GM12878 (cell line): ENCODE data around the gene PSAPL1. TPM values are rescaled to one million over a fixed set of nuclear protein-coding genes. Genes with fewer than 3 reads are reported as not detected.

Experiments
- ATAC-seq: fragments of 200-7000 bp; cut with Tn5 transposase; 3 replicates; pipeline ENCODE4 v1.9.1; 2020; ENCODE audit warnings: mild to moderate bottlenecking, moderate library complexity
- BruUV-seq: library from RNA; stranded (reverse); fragments of 400-500 nt; replicated peaks from 2 replicates; lab custom pipeline; 2021; lab: Mats Ljungman, UMichigan
- CTCF ChIA-PET: fragments of 300-600 bp; sonication (Branson Sonifier 250); formaldehyde crosslinking; extraction: SDS; loops from one replicate; lab custom pipeline; 2021; ENCODE audit warnings: inconsistent platforms; lab: Yijun Ruan, JAX
- POLR2A ChIA-PET: fragments of 350-600 bp; formaldehyde crosslinking; extraction: SDS; loops from one replicate; lab custom pipeline; 2021; ENCODE audit warnings: inconsistent platforms; lab: Charles Lee
- RAD21 ChIA-PET: fragments of 300-600 bp; sonication (Branson Sonifier 250); formaldehyde crosslinking; loops from one replicate; lab custom pipeline; 2023; ENCODE audit warnings: antibody characterized with exemption; ENCODE audit not compliant: unreplicated experiment; lab: Charles Lee
- SMC1A ChIA-PET: fragments of 300-600 bp; sonication (Branson Sonifier 250); formaldehyde crosslinking; loops from one replicate; lab custom pipeline; 2023; ENCODE audit not compliant: unreplicated experiment, uncharacterized antibody; lab: Charles Lee
- DNase-seq: peaks from one replicate; pipeline ENCODE4 v3.0.0-alpha.2; 2011; ENCODE audit warnings: low read depth, low spot score
- FAIRE-seq: peaks from 3 replicates; lab custom pipeline; 2011; peaks lifted over from hg19 to GRCh38; lab: Jason Lieb, UNC
- H2AFZ ChIP-seq: 2 replicates; pipeline ENCODE4 v1.6.0; 2011; ENCODE audit warnings: low read depth, low read length, control low read depth; ENCODE audit not compliant: control insufficient read depth
- H3K27ac ChIP-seq: 2 replicates; pipeline ENCODE4 v1.5.1; 2011; ENCODE audit warnings: control low read depth; ENCODE audit not compliant: control insufficient read depth, insufficient read depth
- H3K27me3 ChIP-seq, 2 experiments: replicated peaks in 1 of 2; 2 replicates each; pipeline versions ENCODE4 v1.6.0 to v1.6.1; 2011; ENCODE audit warnings: low read length in 1 of 2; ENCODE audit not compliant: control insufficient read depth in 2 of 2, insufficient read depth in 2 of 2
- H3K36me3 ChIP-seq, 2 experiments: 2 replicates each; pipeline ENCODE4 v1.5.1; 2011; ENCODE audit warnings: low read length in 1 of 2; ENCODE audit not compliant: control insufficient read depth in 2 of 2, insufficient read depth in 2 of 2
- H3K4me1 ChIP-seq: 2 replicates; pipeline ENCODE4 v1.6.1; 2011; ENCODE audit warnings: mild to moderate bottlenecking, low read length, moderate library complexity, mixed read lengths; ENCODE audit not compliant: control insufficient read depth, insufficient read depth
- H3K4me2 ChIP-seq: 2 replicates; pipeline ENCODE4 v1.6.0; 2011; ENCODE audit warnings: control low read depth; ENCODE audit not compliant: control insufficient read depth, insufficient read depth
- H3K4me3 ChIP-seq: fragments of 200-600 bp; sonication (generic); 2 replicates; pipeline ENCODE4 v1.5.1; 2016
- H3K79me2 ChIP-seq: 2 replicates; pipeline ENCODE4 v1.6.0; 2011; ENCODE audit warnings: low read length; ENCODE audit not compliant: control insufficient read depth, insufficient read depth
- H3K9ac ChIP-seq: 2 replicates; pipeline ENCODE4 v1.8.0; 2011; ENCODE audit warnings: low read length, control low read depth, mixed read lengths; ENCODE audit not compliant: control insufficient read depth, insufficient read depth
- H3K9me3 ChIP-seq: replicated peaks from 3 replicates; pipeline ENCODE4 v1.5.1; 2011; ENCODE audit warnings: mild to moderate bottlenecking, low read length; ENCODE audit not compliant: control insufficient read depth, insufficient read depth
- H4K20me1 ChIP-seq: 2 replicates; pipeline ENCODE4 v1.6.0; 2011; ENCODE audit not compliant: control insufficient read depth, insufficient read depth
- CHD2 ChIP-seq: IDR thresholded peaks from 2 replicates; pipeline ENCODE4 v1.6.1; 2011; ENCODE audit warnings: low read depth, low read length, improper control_type of control experiment, borderline replicate concordance
- DPF2 ChIP-seq: fragments of 450-650 bp; IDR thresholded peaks from 2 replicates; pipeline ENCODE4 v1.6.1; 2017; ENCODE audit warnings: mild to moderate bottlenecking
- MXI1 ChIP-seq: fragments of 150-350 bp; IDR thresholded peaks from 2 replicates; pipeline ENCODE4 v1.6.1; 2011; ENCODE audit warnings: low read depth, mild to moderate bottlenecking, inconsistent platforms, low read length, improper control_type of control experiment
- MYC ChIP-seq: IDR thresholded peaks from 2 replicates; pipeline ENCODE4 v1.6.1; 2011; ENCODE audit warnings: mild to moderate bottlenecking, low read length, moderate library complexity, inconsistent platforms; ENCODE audit not compliant: insufficient read depth, insufficient replicate concordance, insufficient read length, severe bottlenecking
- NBN ChIP-seq: fragments of 450-650 bp; IDR thresholded peaks from 2 replicates; pipeline ENCODE4 v1.6.1; 2016
- NFIC ChIP-seq: IDR thresholded peaks from 2 replicates; pipeline ENCODE4 v1.6.1; 2012; ENCODE audit warnings: low read depth, mild to moderate bottlenecking, inconsistent platforms, low read length, moderate library complexity
- SUPT20H ChIP-seq: IDR thresholded peaks from 2 replicates; pipeline ENCODE4 v1.6.1; 2011; ENCODE audit warnings: low read depth, mild to moderate bottlenecking, low read length, moderate library complexity, borderline replicate concordance; ENCODE audit not compliant: control insufficient read depth
- ZSCAN29 ChIP-seq: fragments of 450-650 bp; IDR thresholded peaks from 2 replicates; pipeline ENCODE4 v1.6.1; 2017; ENCODE audit warnings: mild to moderate bottlenecking, moderate library complexity
- ZZZ3 ChIP-seq: IDR thresholded peaks from 2 replicates; pipeline ENCODE4 v1.6.1; 2011; ENCODE audit warnings: low read depth; ENCODE audit not compliant: control insufficient read depth, insufficient read length
- WGBS: methylation state at CpG from one replicate; pipeline ENCODE4 v1.1.6; 2016; ENCODE audit warnings: low lambda C conversion rate; ENCODE audit not compliant: insufficient replicate concordance, insufficient coverage; ENCODE audit errors: missing lambda C conversion rate; 5-methylcytosine and 5-hydroxymethylcytosine counted together
- in situ Hi-C: fragments of 300-500 bp; cut with MboI; formaldehyde crosslinking; loops from 9 replicates; pipeline ENCODE4 v1.14.3; 2018; ENCODE audit warnings: mixed read lengths
- intact Hi-C: fragments of 100-400 bp; cut with micrococcal nuclease; formaldehyde crosslinking; loops from one replicate; pipeline ENCODE4 v1.14.2; 2022; ENCODE audit not compliant: unreplicated experiment
- polyA plus RNA-seq, 11 experiments: library from polyadenylated mRNA; depleted of rRNA in 4 of 11; unstranded in 6 of 11; stranded (reverse) in 5 of 11; fragments of >200 nt; fragmentation: Nextera tagmentation in 4 of 11; fragmentation: Illumina TruSeq in 1 of 11; extraction: Ambion mirVana in 4 of 11; extraction: Trizol in 1 of 11; gene quantifications; 1 replicate in 1 of 11; 2 replicates in 10 of 11; pipeline versions ENCODE4 v1.2.1 to v1.2.3, GENCODE V29; 2011 to 2016; ENCODE audit warnings: inconsistent platforms in 2 of 11, missing spikeins in 2 of 11, low read depth in 1 of 11
- total RNA-seq, 4 experiments: library from RNA; depleted of rRNA in 3 of 4; stranded (reverse); fragments of >200 nt in 3 of 4; fragmentation: Illumina TruSeq in 1 of 4; extraction: Trizol in 1 of 4; gene quantifications; 2 replicates each; pipeline versions ENCODE4 v1.2.1 to v1.2.3, GENCODE V29; 2013 to 2021
- TF ChIP-seq, protein P1 (sequence below): fragments of 450-650 bp; formaldehyde crosslinking; IDR thresholded peaks from 2 replicates; pipeline ENCODE4 v1.4.0; 2022; ENCODE audit warnings: mild to moderate bottlenecking, moderate library complexity

Gene PSAPL1
- total and polyA plus RNA-seq, 10 of the 15 experiments (the other 5 are each of a cell fraction or from before 2014, with no cell fraction given) = not detected

DNA sequence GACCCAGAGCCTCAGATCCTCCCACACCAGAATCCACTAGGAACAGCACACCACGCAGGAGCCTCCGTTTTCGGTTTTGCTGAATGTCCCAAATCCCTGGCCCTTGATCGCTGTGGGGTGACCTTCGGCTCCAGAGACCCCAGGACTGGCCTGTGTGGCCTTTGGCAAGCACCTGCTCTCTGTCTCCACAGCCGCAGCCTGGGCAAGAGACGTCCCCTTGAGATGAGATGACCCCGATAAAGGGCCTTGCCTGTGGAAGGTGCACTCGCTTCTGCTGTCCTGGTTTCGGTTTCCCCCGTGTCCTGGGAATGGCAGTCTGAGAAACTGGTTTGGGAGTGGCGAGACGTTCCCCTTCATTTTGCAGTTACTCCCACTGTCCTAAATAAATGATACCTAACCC, 9.6 kb downstream of the PSAPL1 start:
- no peaks in the 10 kb centered on the region for H3K36me3 ChIP-seq
- SMC1A ChIA-PET = no interaction called here
- in situ Hi-C loops (no loop called here), intact Hi-C loops (no loop called here)
- H2AFZ ChIP-seq = no peak overlapping the region
- RAD21 ChIA-PET = no interaction called here
- no peaks in the 10 kb centered on the region for H3K79me2 ChIP-seq
- POLR2A ChIA-PET = no interaction called here
- ATAC-seq (no peak), DNase-seq (no peak), FAIRE-seq (no peak)
- no peaks in the 10 kb centered on the region for H4K20me1 ChIP-seq
- TF ChIP-seq NBN (no peak), ZZZ3 (no peak), NFIC (no peak), ZSCAN29 (no peak), MYC (no peak), CHD2 (no peak), SUPT20H (no peak), MXI1 (no peak), DPF2 (no peak)
- TF ChIP-seq, protein P1, sequence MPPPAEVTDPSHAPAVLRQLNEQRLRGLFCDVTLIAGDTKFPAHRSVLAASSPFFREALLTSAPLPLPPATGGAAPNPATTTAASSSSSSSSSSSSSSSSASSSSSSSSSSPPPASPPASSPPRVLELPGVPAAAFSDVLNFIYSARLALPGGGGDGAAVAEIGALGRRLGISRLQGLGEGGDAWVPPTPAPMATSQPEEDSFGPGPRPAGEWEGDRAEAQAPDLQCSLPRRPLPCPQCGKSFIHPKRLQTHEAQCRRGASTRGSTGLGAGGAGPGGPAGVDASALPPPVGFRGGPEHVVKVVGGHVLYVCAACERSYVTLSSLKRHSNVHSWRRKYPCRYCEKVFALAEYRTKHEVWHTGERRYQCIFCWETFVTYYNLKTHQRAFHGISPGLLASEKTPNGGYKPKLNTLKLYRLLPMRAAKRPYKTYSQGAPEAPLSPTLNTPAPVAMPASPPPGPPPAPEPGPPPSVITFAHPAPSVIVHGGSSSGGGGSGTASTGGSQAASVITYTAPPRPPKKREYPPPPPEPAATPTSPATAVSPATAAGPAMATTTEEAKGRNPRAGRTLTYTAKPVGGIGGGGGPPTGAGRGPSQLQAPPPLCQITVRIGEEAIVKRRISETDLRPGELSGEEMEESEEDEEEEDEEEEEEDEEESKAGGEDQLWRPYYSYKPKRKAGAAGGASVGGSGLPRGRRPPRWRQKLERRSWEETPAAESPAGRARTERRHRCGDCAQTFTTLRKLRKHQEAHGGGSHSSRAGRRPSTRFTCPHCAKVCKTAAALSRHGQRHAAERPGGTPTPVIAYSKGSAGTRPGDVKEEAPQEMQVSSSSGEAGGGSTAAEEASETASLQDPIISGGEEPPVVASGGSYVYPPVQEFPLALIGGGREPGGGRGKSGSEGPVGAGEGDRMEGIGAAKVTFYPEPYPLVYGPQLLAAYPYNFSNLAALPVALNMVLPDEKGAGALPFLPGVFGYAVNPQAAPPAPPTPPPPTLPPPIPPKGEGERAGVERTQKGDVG = no peak
- H3K27me3 ChIP-seq = no peaks in the 10 kb centered on the region
- no peaks in the 10 kb centered on the region for H3K9me3 ChIP-seq
- H3K4me1 ChIP-seq = no peaks in the 10 kb centered on the region
- H3K9ac ChIP-seq = no peak overlapping the region
- H3K27ac ChIP-seq = no peak overlapping the region
- H3K4me3 ChIP-seq = no peak overlapping the region
- WGBS = 43% methylated on average over 13 of the region's 13 CpGs
- H3K4me2 ChIP-seq = no peak overlapping the region
- CTCF ChIA-PET = no interaction called here
- BruUV-seq = no TSS peak
